Breast epithelium (tissue), 4 donors: Measurements from ENCODE around the gene FARP1. TPM values are rescaled to one million over a fixed set of nuclear protein-coding genes. Genes with fewer than 3 reads are reported as not detected.

ENCODE experiments used
- DNase-seq, 2 donors: peaks; one replicate each; pipeline ENCODE4 v3.0.0-alpha.2; 2019; ENCODE audit warnings: low spot score in 2 of 2
- H3K27ac ChIP-seq, 2 donors: fragments of 200-600 bp; sonication (generic) in 1 of 2; one replicate each; pipeline ENCODE4 v1.5.1; 2016 to 2019; ENCODE audit warnings: mild to moderate bottlenecking in 1 of 2
- H3K27me3 ChIP-seq, 2 donors: fragments of 200-600 bp; sonication (generic) in 1 of 2; one replicate each; pipeline versions ENCODE4 v1.5.1 to v1.6.0; 2017 to 2019; ENCODE audit warnings: control low read depth in 1 of 2, mild to moderate bottlenecking in 1 of 2
- H3K36me3 ChIP-seq: fragments of 200-600 bp; one replicate; pipeline ENCODE4 v1.5.1; 2019
- H3K4me1 ChIP-seq, 2 donors: fragments of 200-600 bp; sonication (generic); one replicate each; pipeline ENCODE4 v1.5.1; 2016 to 2019; ENCODE audit warnings: control low read depth in 1 of 2
- H3K4me3 ChIP-seq, 3 donors: fragments of 200-600 bp; sonication (generic); 1 replicate in 2 of 3; 2 replicates in 1 of 3; pipeline ENCODE4 v1.5.1; 2016 to 2019; ENCODE audit warnings: mild to moderate bottlenecking in 3 of 3, moderate library complexity in 2 of 3
- H3K9me3 ChIP-seq, 2 donors: fragments of 200-600 bp; sonication (generic) in 1 of 2; one replicate each; pipeline ENCODE4 v1.5.1; 2016 to 2019; ENCODE audit warnings: control low read depth in 1 of 2
- CTCF ChIP-seq, 3 donors: fragments of 450-650 bp; IDR thresholded peaks; one replicate each; pipeline ENCODE4 v1.5.1; 2016 to 2017; ENCODE audit warnings: antibody characterized with exemption in 3 of 3, mild to moderate bottlenecking in 3 of 3, moderate library complexity in 3 of 3
- POLR2A ChIP-seq: fragments of 450-650 bp; IDR thresholded peaks from one replicate; pipeline ENCODE4 v1.6.1; 2016; ENCODE audit warnings: antibody characterized with exemption, mild to moderate bottlenecking, moderate library complexity
- POLR2AphosphoS5 ChIP-seq, 3 donors: sonication (generic); formaldehyde crosslinking; IDR thresholded peaks; one replicate each; pipeline ENCODE4 v1.6.1; 2017; ENCODE audit warnings: antibody characterized with exemption in 3 of 3
- intact Hi-C: fragments of 100-400 bp; cut with DNase I; formaldehyde crosslinking; loops from one replicate; pipeline ENCODE4 v1.15.1; 2023; ENCODE audit warnings: low total_unique reads
- total RNA-seq, 3 donors: library from RNA; depleted of rRNA; stranded (reverse); fragments of >200 nt; gene quantifications; one replicate each; pipeline ENCODE4 v1.1.0, GENCODE V29; 2016

The FARP1 gene
- total RNA-seq, 3 donors from 2014 or later, result 29.8 to 97.3 (median 80.1) TPM

- DNase-seq, result no peak
- no peaks in the 10 kb centered on the region for H3K36me3 ChIP-seq
- H3K9me3 ChIP-seq, result no peaks in the 10 kb centered on the region
- H3K4me3 ChIP-seq, result no peak overlapping the region
- H3K4me1 ChIP-seq, result peaks cover 0 to 6% of the 10 kb centered on the region in 2 donors
- H3K27ac ChIP-seq, result no peak overlapping the region
- no peak for TF ChIP-seq POLR2A
- no peak for TF ChIP-seq POLR2AphosphoS5 (IDR thresholded peaks at IDR 0.05)
- TF ChIP-seq CTCF (IDR thresholded peaks at IDR 0.05), result no peak
- H3K27me3 ChIP-seq, result no peaks in the 10 kb centered on the region
- intact Hi-C loops, result loop anchor here (5.0 kb wide), 1 partner anchor 1122 kb away; no protein-coding TSS in a partner anchor
Observed at GRCh38 chr13:98275681-98276171, 132.8 kb downstream of the FARP1 start.

GRCh38 chr13:98276486-98276885 is 133.6 kb downstream of the FARP1 start:
- no peak for DNase-seq
- Histone ChIP-seq H3K9me3 (no peaks in the 10 kb centered on the region), H3K4me1 (peaks cover 0 to 6% of the 10 kb centered on the region in 2 donors), H3K27ac (no peak overlapping the region), H3K4me3 (no peak overlapping the region), H3K36me3 (no peaks in the 10 kb centered on the region), H3K27me3 (no peaks in the 10 kb centered on the region)
- TF ChIP-seq POLR2A, result no peak
- intact Hi-C loops, result loop anchor here (5.0 kb wide), 1 partner anchor 1121 kb away; no protein-coding TSS in a partner anchor

- peaks cover 0 to 6% of the 10 kb centered on the region in 2 donors for H3K4me1 ChIP-seq
- intact Hi-C loops, result loop anchor here (5.0 kb wide), 1 partner anchor 1119 kb away; no protein-coding TSS in a partner anchor
- no peak overlapping the region for H3K4me3 ChIP-seq
- no peak overlapping the region for H3K27ac ChIP-seq
- no peaks in the 10 kb centered on the region for H3K27me3 ChIP-seq
- TF ChIP-seq POLR2A, result no peak
- no peak for TF ChIP-seq CTCF (IDR thresholded peaks at IDR 0.05)
- TF ChIP-seq POLR2AphosphoS5 (IDR thresholded peaks at IDR 0.05), result no peak
- DNase-seq, result no peak
- H3K36me3 ChIP-seq, result no peaks in the 10 kb centered on the region
- H3K9me3 ChIP-seq, result no peaks in the 10 kb centered on the region
Observed at GRCh38 chr13:98278068-98278724, 135.3 kb downstream of the FARP1 start.

GRCh38 chr13:98279473-98280175 is 136.7 kb downstream of the FARP1 start:
- no peak for DNase-seq
- Histone ChIP-seq H3K36me3 (no peaks in the 10 kb centered on the region), H3K27me3 (no peaks in the 10 kb centered on the region), H3K4me1 (peaks cover 0 to 6% of the 10 kb centered on the region in 2 donors), H3K27ac (no peak overlapping the region), H3K4me3 (no peak overlapping the region), H3K9me3 (no peaks in the 10 kb centered on the region)
- intact Hi-C loops, result loop anchor here (5.0 kb wide), 1 partner anchor 1118 kb away; no protein-coding TSS in a partner anchor
- TF ChIP-seq CTCF (IDR thresholded peaks at IDR 0.05) (no peak), POLR2A (no peak), POLR2AphosphoS5 (IDR thresholded peaks at IDR 0.05) (no peak)

- Histone ChIP-seq H3K9me3 (no peaks in the 10 kb centered on the region), H3K27me3 (no peaks in the 10 kb centered on the region), H3K4me3 (no peak overlapping the region), H3K4me1 (peaks cover 0 to 6% of the 10 kb centered on the region in 2 donors), H3K36me3 (no peaks in the 10 kb centered on the region), H3K27ac (no peak overlapping the region)
- intact Hi-C loops, result no loop called here
- TF ChIP-seq POLR2A, result no peak
- no peak for TF ChIP-seq CTCF (IDR thresholded peaks at IDR 0.05)
- no peak for TF ChIP-seq POLR2AphosphoS5 (IDR thresholded peaks at IDR 0.05)
- DNase-seq, result no peak
Observed at GRCh38 chr13:98280176-98280510, 137.2 kb downstream of the FARP1 start.
